ENCODE measurements around the gene RTP5.

The RTP5 gene

DNA sequence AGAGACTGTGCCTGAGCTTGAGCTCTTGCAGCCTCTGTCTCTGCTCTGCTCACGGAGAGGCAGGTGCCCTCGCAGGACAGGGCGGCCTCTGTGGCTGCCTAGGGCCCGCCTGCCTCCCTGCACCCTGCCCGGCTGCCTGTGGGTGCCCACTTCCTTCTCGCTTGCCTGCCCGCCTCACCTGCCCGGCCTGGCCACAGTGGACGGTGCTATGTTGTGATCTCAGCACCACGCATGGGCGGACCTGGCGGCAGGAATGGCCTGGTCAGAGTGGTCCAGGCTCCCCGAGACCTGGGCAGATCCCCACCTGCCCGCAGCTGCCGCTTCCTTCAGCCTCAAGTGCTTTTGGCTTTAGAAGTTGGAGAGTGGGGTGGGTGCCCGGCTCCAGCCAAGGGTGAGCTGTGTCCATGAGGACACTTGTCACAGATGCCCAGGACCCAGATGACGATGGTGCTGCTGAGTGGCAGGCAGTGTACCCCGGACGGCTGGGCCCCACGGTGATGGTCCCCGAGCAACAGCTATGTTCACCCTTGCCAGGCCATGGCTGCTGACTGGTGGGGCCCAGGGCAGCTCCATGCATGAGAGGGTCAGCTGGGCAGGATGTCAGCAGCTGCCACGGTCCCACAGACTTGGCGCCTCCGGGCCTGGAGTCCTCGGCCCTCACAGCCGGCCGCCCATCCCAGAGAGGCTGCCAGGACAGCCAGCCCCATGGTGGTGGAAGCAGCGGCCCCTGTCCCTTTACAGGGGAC is 25.3 kb downstream of the RTP5 start:
- H3K4me3 ChIP-seq (ENCODE audit: low read length): no peak overlapping the region
- DNase-seq (ENCODE audit: low read depth): no peak
- TF ChIP-seq, protein P1, sequence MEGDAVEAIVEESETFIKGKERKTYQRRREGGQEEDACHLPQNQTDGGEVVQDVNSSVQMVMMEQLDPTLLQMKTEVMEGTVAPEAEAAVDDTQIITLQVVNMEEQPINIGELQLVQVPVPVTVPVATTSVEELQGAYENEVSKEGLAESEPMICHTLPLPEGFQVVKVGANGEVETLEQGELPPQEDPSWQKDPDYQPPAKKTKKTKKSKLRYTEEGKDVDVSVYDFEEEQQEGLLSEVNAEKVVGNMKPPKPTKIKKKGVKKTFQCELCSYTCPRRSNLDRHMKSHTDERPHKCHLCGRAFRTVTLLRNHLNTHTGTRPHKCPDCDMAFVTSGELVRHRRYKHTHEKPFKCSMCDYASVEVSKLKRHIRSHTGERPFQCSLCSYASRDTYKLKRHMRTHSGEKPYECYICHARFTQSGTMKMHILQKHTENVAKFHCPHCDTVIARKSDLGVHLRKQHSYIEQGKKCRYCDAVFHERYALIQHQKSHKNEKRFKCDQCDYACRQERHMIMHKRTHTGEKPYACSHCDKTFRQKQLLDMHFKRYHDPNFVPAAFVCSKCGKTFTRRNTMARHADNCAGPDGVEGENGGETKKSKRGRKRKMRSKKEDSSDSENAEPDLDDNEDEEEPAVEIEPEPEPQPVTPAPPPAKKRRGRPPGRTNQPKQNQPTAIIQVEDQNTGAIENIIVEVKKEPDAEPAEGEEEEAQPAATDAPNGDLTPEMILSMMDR (conservative IDR thresholded peaks at IDR 0.05; ENCODE audit: low read depth, low read length): no peak

DNA sequence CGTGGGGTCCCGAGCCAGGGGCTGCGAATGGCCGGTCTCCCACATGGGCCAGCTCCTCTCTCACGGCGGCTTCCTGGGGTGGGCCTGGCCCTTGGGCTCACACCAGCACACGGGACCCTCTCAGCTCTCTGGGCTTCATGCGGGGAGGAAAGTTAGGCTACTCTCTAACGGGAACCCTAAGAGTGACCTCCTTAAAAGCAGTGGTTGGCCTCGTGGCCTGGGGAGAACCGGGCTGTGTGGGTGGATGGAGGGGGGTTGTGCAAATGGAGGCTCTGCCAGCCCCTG is 25.8 kb downstream of the RTP5 start:
- TF ChIP-seq, protein P1 (conservative IDR thresholded peaks at IDR 0.05; ENCODE audit: low read depth, low read length): no peak
- DNase-seq (ENCODE audit: low read depth): no peak
- H3K4me3 ChIP-seq (ENCODE audit: low read length): no peak overlapping the region

DNA sequence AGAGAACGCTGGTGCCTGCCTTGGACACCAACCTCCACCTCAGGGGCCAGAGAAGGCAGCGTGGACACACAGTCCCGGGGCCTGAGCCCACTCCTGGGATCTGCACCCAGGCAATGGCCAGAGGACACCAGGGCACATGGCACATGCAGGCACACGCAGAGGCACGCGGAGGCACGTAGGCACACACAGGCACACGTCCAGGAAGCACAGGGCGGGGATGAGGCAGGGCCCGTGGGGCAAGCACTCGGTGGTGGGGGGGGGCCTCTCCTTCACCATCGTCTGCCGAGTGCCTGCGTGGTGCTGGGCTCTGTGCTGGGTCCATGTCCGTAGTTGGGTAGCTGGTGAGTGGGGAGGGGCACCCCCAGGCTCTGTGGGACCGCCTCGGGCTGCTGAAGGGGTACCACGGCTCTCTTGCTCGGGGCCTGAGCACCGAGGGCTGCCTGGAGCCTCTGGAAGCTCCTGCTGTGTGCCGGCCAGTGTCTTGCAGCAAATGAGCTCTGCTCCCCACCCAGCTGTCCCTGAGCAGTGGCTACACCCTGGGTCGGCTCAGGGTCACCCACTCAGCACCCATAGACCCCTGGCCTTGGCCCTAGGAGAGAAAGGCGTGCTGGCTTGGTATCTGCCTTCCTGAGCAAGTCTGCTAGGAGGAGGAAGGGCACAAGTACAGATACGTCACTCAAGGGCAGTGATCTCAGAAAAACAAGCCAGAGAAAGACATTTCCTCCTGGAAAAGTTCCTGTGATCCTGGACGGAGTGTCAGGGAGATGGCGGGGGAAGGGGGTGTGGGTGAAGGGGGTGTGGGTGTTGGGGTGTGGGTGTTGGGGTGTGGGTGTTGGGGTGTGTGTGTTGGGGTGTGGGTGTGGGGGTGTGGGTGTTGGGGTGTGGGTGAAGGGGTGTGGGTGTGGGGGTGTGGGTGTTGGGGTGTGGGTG is 26.4 kb downstream of the RTP5 start:
- no peak overlapping the region for H3K4me3 ChIP-seq (ENCODE audit: low read length)
- TF ChIP-seq, protein P1 (conservative IDR thresholded peaks at IDR 0.05; ENCODE audit: low read depth, low read length): no peak
- DNase-seq (ENCODE audit: low read depth): no peak

DNA sequence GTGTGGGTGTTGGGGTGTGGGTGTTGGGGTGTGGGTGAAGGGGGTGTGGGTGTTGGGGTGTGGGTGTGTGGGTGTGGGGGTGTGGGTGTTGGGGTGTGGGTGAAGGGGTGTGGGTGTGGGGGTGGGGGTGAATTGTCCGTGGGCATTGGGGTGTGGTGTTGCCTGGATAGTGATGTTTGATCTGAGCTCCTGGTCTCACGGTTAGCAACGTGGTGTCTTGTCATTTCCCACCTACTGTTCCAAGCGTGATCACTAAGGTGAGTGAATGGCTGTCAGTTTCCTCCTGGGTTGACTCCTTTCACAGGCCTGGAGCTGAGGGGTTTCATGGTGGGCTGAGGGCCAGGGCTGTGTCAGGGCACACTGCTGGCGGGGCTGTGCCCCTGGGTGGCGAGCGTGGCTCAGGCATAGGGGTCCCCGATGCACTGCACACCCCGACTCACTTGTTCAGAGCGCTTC is 27.2 kb downstream of the RTP5 start:
- DNase-seq (ENCODE audit: low read depth): no peak
- no peak overlapping the region for H3K4me3 ChIP-seq (ENCODE audit: low read length)
- TF ChIP-seq, protein P1 (conservative IDR thresholded peaks at IDR 0.05; ENCODE audit: low read depth, low read length): no peak

DNA sequence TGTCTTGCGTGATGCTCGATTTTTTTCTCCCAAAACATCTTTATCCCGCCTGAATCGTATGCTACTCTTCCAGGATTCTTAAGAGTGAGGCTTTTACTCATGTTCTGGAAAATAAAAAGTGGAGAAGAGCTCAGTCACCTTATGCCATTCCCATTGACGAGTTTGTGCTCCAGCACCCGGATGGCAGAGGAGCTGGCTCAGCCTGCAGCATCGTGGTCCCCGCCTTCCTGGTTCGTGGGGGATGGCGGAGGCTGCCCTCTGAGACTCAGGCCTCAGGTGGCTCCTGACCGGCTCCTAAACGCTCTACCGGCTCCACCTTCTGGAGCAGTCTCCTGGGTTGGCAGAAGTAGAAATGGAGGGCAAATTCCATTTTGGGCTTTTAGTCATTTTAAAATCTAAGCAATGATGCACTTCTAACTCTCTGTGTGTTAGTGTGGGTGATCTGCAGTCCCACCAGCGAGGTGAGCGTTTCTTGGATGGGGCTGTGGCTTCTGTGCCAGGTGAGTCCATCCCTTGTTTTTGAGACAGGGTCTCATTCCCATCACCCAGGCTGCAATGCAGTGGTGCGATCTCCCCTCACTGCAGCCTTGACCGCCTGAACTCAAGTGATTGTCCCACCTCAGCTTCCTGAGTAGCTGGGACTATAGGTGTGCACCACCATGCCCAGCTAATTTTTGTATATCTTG is 27.8 kb downstream of the RTP5 start:
- TF ChIP-seq, protein P1 (conservative IDR thresholded peaks at IDR 0.05; ENCODE audit: low read depth, low read length): no peak
- H3K4me3 ChIP-seq (ENCODE audit: low read length): no peak overlapping the region
- no peak for DNase-seq (ENCODE audit: low read depth)

DNA sequence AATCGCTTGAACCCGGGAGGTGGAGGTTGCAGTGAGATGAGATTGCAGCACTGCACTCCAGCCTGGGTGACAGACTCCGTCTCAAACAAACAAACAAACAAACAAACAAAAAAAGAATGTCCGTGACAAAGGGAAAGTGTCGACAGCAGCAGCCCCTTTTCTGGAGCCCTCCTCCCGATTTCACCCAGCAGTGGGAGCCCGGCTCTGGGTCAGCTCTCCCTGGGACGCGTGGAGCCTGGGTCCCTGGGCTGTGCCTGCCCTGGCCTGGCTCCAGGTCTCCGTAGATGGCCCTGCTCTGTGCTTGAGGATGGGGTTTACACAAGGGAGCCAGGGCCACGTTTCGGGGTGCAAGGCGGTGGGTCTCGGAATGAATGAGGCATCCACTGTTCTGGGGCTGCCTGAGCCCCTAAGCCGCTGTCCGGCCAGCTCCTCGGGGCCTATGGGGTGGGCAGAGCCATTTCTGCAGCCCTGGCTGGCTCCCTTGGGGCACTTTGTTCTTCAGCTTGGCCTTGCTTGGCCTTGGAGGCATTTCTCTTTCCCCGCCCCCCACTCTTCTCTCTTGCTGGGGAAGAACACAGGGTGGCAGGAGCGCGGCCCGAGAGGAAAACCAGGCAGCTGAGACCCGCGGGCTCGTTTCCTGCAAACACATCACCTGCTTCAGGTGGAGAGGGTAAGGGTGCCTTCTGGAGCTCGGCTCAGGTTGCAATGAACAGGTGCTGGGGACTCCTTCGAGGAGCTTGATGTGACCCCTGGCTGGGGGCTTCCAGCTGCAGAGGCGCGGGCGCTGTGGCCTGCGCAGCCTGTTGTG is 29.1 kb downstream of the RTP5 start:
- TF ChIP-seq, protein P1 (conservative IDR thresholded peaks at IDR 0.05; ENCODE audit: low read depth, low read length): no peak

More for the DNA sequence above, 29.1 kb downstream of the RTP5 start:
- no peak overlapping the region for H3K4me3 ChIP-seq (ENCODE audit: low read length)
- no peak for DNase-seq (ENCODE audit: low read depth)

Measured in retinal pigment epithelial cell (primary cell).